HepG2 (cell line): ENCODE measurements around the gene NDUFB5. TPM values are rescaled to one million over a fixed set of nuclear protein-coding genes. Genes with fewer than 3 reads are reported as not detected.

ENCODE experiments used
- EP300 ChIP-seq, 3 experiments: sonication (generic) in 1 of 3; formaldehyde crosslinking in 1 of 3; IDR thresholded peaks; 2 replicates each; pipeline versions ENCODE4 v1.5.1 to v1.6.1; 2011 to 2020; ENCODE audit warnings: low read depth in 2 of 3, low read length in 2 of 3, borderline replicate concordance in 1 of 3, improper control_type of control experiment in 1 of 3, mild to moderate bottlenecking in 1 of 3, missing genetic modification reagents in 1 of 3, moderate library complexity in 1 of 3
- MEIS2 ChIP-seq: sonication (generic); formaldehyde crosslinking; IDR thresholded peaks from 2 replicates; pipeline ENCODE4 v1.9.0; 2021; ENCODE audit warnings: mild to moderate bottlenecking, missing genetic modification reagents
- NFYB ChIP-seq: sonication (generic); formaldehyde crosslinking; IDR thresholded peaks from 2 replicates; pipeline ENCODE4 v1.4.0; 2020; ENCODE audit warnings: missing genetic modification reagents
- SIN3A ChIP-seq: IDR thresholded peaks from 2 replicates; pipeline ENCODE4 v1.6.1; 2011; ENCODE audit warnings: low read depth, mild to moderate bottlenecking, control low read depth, low read length, borderline replicate concordance
- TOPORS ChIP-seq: sonication (generic); formaldehyde crosslinking; IDR thresholded peaks from 2 replicates; pipeline ENCODE4 v1.8.0; 2023; ENCODE audit warnings: mild to moderate bottlenecking, missing genetic modification reagents
- ZBTB14 ChIP-seq: sonication (generic); formaldehyde crosslinking; IDR thresholded peaks from 2 replicates; pipeline ENCODE4 v1.4.0; 2020; ENCODE audit warnings: missing genetic modification reagents
- ZNF577 ChIP-seq: sonication (generic); formaldehyde crosslinking; IDR thresholded peaks from 2 replicates; pipeline ENCODE4 v1.4.0; 2020; ENCODE audit warnings: mild to moderate bottlenecking, low read depth, missing genetic modification reagents, borderline replicate concordance
- ZSCAN5A ChIP-seq: sonication (generic); formaldehyde crosslinking; IDR thresholded peaks from 2 replicates; pipeline ENCODE4 v1.8.0; 2022; ENCODE audit warnings: mild to moderate bottlenecking, missing genetic modification reagents, borderline replicate concordance
- polyA plus RNA-seq, 8 experiments: library from polyadenylated mRNA; depleted of rRNA in 3 of 8; stranded (reverse) in 7 of 8; unstranded in 1 of 8; fragments of >200 nt; fragmentation: Illumina TruSeq in 4 of 8; extraction: Trizol in 4 of 8; gene quantifications; 2 replicates each; pipeline versions ENCODE4 v1.2.1 to v1.2.3, GENCODE V29; 2011 to 2016; ENCODE audit warnings: low read depth in 4 of 8, missing spikeins in 1 of 8, mixed read lengths in 1 of 8; ENCODE audit not compliant: insufficient read depth in 1 of 8
- total RNA-seq, 5 experiments: library from RNA; depleted of rRNA; stranded (reverse); fragments of >200 nt; fragmentation: Illumina TruSeq; extraction: Trizol; gene quantifications; 2 replicates each; pipeline ENCODE4 v1.2.3, GENCODE V29; 2016; ENCODE audit warnings: low read depth in 1 of 5
- TF ChIP-seq, protein P1 (sequence below): sonication (generic); formaldehyde crosslinking; IDR thresholded peaks from 2 replicates; pipeline ENCODE4 v1.4.0; 2020; ENCODE audit warnings: missing genetic modification reagents, borderline replicate concordance

Gene NDUFB5
- total and polyA plus RNA-seq, 2 of the 13 experiments (the other 11 are each of a cell fraction or from before 2014, with no cell fraction given): 43.3 to 120 TPM

DNA sequence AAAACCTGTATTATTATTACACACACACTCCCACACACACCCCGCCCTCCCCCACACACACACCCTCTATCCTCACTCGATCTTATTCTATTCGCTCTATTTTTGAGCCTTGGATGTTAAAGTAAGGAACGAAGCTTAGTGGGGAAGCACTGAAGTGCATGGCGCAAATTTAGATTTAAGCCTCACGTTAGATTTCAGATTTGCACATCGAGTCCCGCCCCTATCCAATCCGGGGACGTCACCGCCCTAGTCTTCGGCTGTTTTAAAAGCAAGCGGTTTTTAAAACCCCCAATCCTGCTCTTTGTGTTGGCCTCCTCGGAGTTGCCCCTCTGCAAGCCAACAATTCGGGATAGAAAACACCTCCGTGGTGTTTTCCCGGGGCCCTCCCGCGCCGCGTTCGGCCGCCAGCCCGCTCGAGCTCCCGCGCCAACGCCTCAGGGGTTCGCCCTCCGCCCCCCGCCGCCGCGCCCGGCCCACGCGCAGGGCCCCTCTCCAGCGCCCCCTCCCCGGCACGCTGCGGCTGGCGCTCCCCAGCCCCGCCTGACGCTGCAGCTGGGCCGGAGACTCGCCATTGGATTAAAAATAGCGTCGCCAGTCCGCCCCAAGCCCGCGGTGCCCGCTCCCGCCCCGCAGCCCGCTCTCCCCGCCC, 48.0 kb downstream of the NDUFB5 start, which contains the start of gene USP13 (continued):
- no peak; the same call in 1 of the 2 replicates for TF ChIP-seq NFYB (CRISPR knock-in tag)
- TF ChIP-seq ZBTB14 (CRISPR knock-in tag): no peak
- TF ChIP-seq SIN3A: no peak
- TF ChIP-seq TOPORS (CRISPR knock-in tag): 0 out of 2 replicates have a peak, but pooled peaks have one; percentile 77
- 0 out of 2 replicates have a peak, but pooled peaks have one; percentile 30 for TF ChIP-seq ZSCAN5A (CRISPR knock-in tag)
- no peak for TF ChIP-seq EP300 (IDR thresholded peaks at IDR 0.05; ENCODE audit: low read depth in 2 of 2, low read length in 2 of 2)
- no peak for TF ChIP-seq EP300 (CRISPR knock-in tag; IDR thresholded peaks at IDR 0.05; ENCODE audit: borderline replicate concordance)
- 0 out of 2 replicates have a peak, but pooled peaks have one; percentile 50 for TF ChIP-seq MEIS2 (CRISPR knock-in tag)
- TF ChIP-seq, protein P1, sequence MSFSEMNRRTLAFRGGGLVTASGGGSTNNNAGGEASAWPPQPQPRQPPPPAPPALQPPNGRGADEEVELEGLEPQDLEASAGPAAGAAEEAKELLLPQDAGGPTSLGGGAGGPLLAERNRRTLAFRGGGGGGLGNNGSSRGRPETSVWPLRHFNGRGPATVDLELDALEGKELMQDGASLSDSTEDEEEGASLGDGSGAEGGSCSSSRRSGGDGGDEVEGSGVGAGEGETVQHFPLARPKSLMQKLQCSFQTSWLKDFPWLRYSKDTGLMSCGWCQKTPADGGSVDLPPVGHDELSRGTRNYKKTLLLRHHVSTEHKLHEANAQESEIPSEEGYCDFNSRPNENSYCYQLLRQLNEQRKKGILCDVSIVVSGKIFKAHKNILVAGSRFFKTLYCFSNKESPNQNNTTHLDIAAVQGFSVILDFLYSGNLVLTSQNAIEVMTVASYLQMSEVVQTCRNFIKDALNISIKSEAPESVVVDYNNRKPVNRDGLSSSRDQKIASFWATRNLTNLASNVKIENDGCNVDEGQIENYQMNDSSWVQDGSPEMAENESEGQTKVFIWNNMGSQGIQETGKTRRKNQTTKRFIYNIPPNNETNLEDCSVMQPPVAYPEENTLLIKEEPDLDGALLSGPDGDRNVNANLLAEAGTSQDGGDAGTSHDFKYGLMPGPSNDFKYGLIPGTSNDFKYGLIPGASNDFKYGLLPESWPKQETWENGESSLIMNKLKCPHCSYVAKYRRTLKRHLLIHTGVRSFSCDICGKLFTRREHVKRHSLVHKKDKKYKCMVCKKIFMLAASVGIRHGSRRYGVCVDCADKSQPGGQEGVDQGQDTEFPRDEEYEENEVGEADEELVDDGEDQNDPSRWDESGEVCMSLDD (CRISPR knock-in tag): peak; percentile 45; the same call in 1 of the 2 replicates
- TF ChIP-seq ZNF577 (CRISPR knock-in tag): no peak
